BLaER1 treated with 17β-estradiol and CSF1 and Interleukin-3, amounts not matched to agents 10 nM and 100 nM (cell line): ENCODE data around the gene SPSB3.

ENCODE experiments used
- H3K27ac ChIP-seq, 11 experiments: shearing (Covaris generic); formaldehyde crosslinking; 2 replicates each; pipeline ENCODE4 v1.8.1; 2022
- H3K27me3 ChIP-seq, 11 experiments: shearing (Covaris generic); formaldehyde crosslinking; 2 replicates each; pipeline ENCODE4 v1.8.1; 2022
- H3K36me3 ChIP-seq, 11 experiments: shearing (Covaris generic); formaldehyde crosslinking; 2 replicates each; pipeline ENCODE4 v1.8.1; 2022
- H3K4me1 ChIP-seq, 10 experiments: shearing (Covaris generic); formaldehyde crosslinking; 2 replicates each; pipeline ENCODE4 v1.8.1; 2022
- H3K4me2 ChIP-seq, 11 experiments: shearing (Covaris generic); formaldehyde crosslinking; 2 replicates each; pipeline ENCODE4 v1.8.1; 2022
- H3K4me3 ChIP-seq, 10 experiments: shearing (Covaris generic); formaldehyde crosslinking; 2 replicates each; pipeline ENCODE4 v1.8.1; 2022
- H3K9ac ChIP-seq, 11 experiments: shearing (Covaris generic); formaldehyde crosslinking; 2 replicates each; pipeline ENCODE4 v1.8.1; 2022
- H3K9me3 ChIP-seq, 11 experiments: shearing (Covaris generic); formaldehyde crosslinking; replicated peaks in 1 of 11; 2 replicates each; pipeline ENCODE4 v1.8.1; 2022
- H4K20me1 ChIP-seq, 11 experiments: shearing (Covaris generic); formaldehyde crosslinking; 2 replicates each; pipeline ENCODE4 v1.8.1; 2022
- Cebpa-rat ChIP-seq, 11 experiments: shearing (Covaris generic); IDR thresholded peaks; 2 replicates each; pipeline ENCODE4 v1.8.1; 2022

SPSB3 gene

DNA sequence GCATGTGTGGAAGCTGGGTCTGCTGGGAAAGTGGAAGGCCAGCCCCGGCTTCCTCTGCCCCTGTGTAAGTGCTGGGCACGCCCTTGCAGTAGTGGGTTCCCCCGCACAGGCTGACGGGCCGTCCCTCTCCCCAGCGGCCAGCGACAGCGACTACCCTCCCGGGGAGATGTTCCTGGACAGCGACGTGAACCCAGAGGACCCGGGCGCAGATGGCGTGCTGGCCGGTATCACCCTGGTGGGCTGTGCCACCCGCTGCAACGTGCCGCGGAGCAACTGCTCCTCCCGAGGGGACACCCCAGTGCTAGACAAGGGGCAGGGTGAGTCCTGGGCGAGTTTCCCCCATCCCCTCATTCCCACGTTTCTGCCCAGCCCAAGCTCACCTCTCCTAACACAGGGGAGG, 16.5 kb downstream of the SPSB3 start:
- Histone ChIP-seq H4K20me1 (peaks cover 25 to 99% (median 60%) of the 10 kb centered on the region in 11 experiments; a peak in 21 of 22 replicates), H3K9ac (no peak overlapping the region), H3K4me1 (peaks cover 21 to 45% (median 37%) of the 10 kb centered on the region in 10 experiments), H3K4me3 (no peak overlapping the region), H3K27ac (no peak overlapping the region), H3K4me2 (no peak overlapping the region), H3K9me3 (no peaks in the 10 kb centered on the region), H3K27me3 (peaks cover 0 to 6% (median 0%) of the 10 kb centered on the region in 11 experiments; a peak in 1 of 22 replicates), H3K36me3 (peaks cover 51 to 87% (median 75%) of the 10 kb centered on the region in 11 experiments)
- TF ChIP-seq Cebpa-rat (IDR thresholded peaks at IDR 0.05), result no peak

DNA sequence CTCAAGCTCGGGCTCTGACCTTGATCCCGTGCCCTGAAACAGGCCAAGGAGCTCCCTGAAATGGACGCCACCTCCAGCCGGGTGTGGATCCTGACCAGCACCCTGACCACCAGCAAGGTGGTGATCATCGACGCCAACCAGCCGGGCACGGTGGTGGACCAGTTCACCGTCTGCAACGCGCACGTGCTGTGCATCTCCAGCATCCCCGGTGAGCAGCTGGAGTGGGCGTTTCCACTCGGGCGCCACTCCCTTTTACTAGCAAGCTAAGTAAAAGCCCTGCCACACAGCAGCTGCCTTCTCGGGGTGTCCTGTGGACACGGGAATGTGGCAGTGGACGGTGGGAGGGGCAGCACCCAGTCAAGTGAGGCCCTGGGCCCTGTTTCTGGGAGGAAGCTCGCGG, 17.4 kb downstream of the SPSB3 start:
- Histone ChIP-seq H4K20me1 (peaks cover 24 to 99% (median 60%) of the 10 kb centered on the region in 11 experiments; a peak in 21 of 22 replicates), H3K4me3 (no peak overlapping the region), H3K27ac (no peak overlapping the region), H3K9me3 (no peaks in the 10 kb centered on the region), H3K36me3 (peaks cover 59 to 96% (median 77%) of the 10 kb centered on the region in 11 experiments), H3K4me1 (peaks cover 13 to 45% (median 36%) of the 10 kb centered on the region in 10 experiments), H3K4me2 (no peak overlapping the region), H3K9ac (no peak overlapping the region), H3K27me3 (peaks cover 0 to 6% (median 0%) of the 10 kb centered on the region in 11 experiments; a peak in 1 of 22 replicates)
- no peak for TF ChIP-seq Cebpa-rat (IDR thresholded peaks at IDR 0.05)

- no peak for TF ChIP-seq Cebpa-rat (IDR thresholded peaks at IDR 0.05)
- peak overlapping the region in 1 of 10 experiments; percentile 18; a peak in 2 of 20 replicates for H3K4me3 ChIP-seq
- peaks cover 9 to 50% (median 38%) of the 10 kb centered on the region in 10 experiments; a peak in 19 of 20 replicates for H3K4me1 ChIP-seq
- H3K27ac ChIP-seq, result peak overlapping the region in 3 of 11 experiments; percentile 59 to 69 (median 60); a peak in 5 of 22 replicates
- peaks cover 17 to 99% (median 59%) of the 10 kb centered on the region in 11 experiments; a peak in 21 of 22 replicates for H4K20me1 ChIP-seq
- H3K4me2 ChIP-seq, result peak overlapping the region in 9 of 11 experiments; percentile 66 to 97 (median 88); a peak in 18 of 22 replicates
- no peaks in the 10 kb centered on the region for H3K9me3 ChIP-seq
- H3K36me3 ChIP-seq, result peaks cover 67 to 96% (median 77%) of the 10 kb centered on the region in 11 experiments
- H3K27me3 ChIP-seq, result peaks cover 0 to 6% (median 0%) of the 10 kb centered on the region in 11 experiments; a peak in 1 of 22 replicates
- peak overlapping the region in 5 of 11 experiments; percentile 22 to 61 (median 58); a peak in 7 of 22 replicates for H3K9ac ChIP-seq
These were observed 18.6 kb downstream of the SPSB3 start for GRCh38 chr16:1763521-1764511.

DNA sequence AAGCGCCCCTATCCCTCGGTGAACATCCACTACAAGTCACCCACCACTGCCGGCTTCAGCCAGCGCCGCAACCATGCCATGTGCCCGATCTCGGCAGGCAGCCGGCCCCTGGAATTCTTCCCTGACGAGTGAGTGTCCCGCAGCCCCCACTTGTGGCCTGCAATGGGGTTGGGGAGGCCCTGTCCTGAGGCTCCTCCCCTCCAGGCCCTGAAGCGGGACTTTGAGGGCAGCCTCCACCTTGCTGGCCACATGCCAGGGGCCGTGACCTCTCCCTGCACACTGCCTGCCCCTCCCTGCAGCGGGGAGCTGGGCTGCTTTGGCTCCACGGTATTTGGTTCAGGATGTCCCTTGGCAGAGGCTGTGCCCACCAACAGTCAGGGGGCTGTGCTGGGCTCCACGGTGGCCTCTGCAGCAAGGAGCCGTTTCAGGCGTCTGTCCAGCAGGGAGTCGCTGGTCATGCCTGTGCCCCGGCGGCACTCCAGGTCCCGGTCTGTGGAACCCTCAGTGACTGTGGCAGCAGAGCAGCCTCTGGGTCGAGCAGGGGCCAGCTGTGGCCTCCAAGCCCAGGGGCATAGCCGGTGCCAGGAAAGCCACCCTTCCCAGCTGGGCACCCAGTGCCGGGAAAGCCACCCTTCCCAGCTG, 19.4 kb downstream of the SPSB3 start:
- TF ChIP-seq Cebpa-rat (IDR thresholded peaks at IDR 0.05), result no peak
- H3K36me3 ChIP-seq, result peaks cover 67 to 96% (median 75%) of the 10 kb centered on the region in 11 experiments
- peak overlapping the region in 5 of 10 experiments; percentile 18 to 50 (median 30); a peak in 5 of 20 replicates for H3K4me3 ChIP-seq
- H4K20me1 ChIP-seq, result peaks cover 17 to 99% (median 57%) of the 10 kb centered on the region in 11 experiments; a peak in 21 of 22 replicates
- H3K9ac ChIP-seq, result peak overlapping the region in 8 of 11 experiments; percentile 21 to 61 (median 46); a peak in 14 of 22 replicates
- peak overlapping the region in 10 of 11 experiments; percentile 35 to 97 (median 88); a peak in 20 of 22 replicates for H3K4me2 ChIP-seq
- no peaks in the 10 kb centered on the region for H3K9me3 ChIP-seq
- peaks cover 0 to 6% (median 0%) of the 10 kb centered on the region in 11 experiments; a peak in 1 of 22 replicates for H3K27me3 ChIP-seq
- peak overlapping the region in 6 of 11 experiments; percentile 33 to 69 (median 53); a peak in 11 of 22 replicates for H3K27ac ChIP-seq
- peaks cover 9 to 50% (median 38%) of the 10 kb centered on the region in 10 experiments; a peak in 19 of 20 replicates for H3K4me1 ChIP-seq

DNA sequence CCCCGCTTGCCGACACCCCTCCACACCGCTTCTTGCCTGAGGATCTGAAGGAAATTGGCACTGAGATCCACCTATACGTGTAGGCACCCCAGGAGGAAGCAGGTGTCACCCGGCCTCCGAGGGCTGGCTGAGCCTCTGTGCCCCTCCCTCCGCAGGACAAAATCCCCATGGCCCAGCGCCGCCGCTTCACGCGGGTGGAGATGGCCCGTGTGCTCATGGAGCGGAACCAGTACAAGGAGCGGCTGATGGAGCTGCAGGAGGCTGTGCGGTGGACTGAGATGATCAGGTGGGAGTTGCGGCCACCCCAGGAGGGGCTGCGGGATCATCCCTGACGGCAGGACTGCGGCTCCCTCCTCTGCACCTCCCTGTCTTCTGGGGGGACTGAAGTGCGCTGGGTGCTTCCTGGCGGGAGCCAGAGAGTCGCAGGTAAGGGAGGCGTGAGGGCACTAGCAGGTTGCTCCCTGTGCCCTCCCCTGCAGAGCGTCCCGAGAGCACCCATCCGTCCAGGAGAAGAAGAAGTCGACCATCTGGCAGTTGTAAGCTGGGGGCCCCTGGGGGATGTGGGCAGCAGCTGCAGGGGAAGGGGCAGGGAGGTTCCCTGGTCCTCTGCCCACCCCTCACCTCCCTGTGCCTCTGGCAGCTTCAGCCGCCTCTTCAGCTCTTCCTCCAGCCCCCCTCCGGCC, 20.0 kb downstream of the SPSB3 start:
- no peaks in the 10 kb centered on the region for H3K9me3 ChIP-seq
- peak overlapping the region; percentile 31 to 97 (median 88) for H3K4me2 ChIP-seq
- H3K27ac ChIP-seq, result peak overlapping the region in 6 of 11 experiments; percentile 33 to 69 (median 53); a peak in 10 of 22 replicates
- peaks cover 66 to 96% (median 75%) of the 10 kb centered on the region in 11 experiments for H3K36me3 ChIP-seq
- H3K27me3 ChIP-seq, result peaks cover 0 to 6% (median 0%) of the 10 kb centered on the region in 11 experiments; a peak in 1 of 22 replicates
- H3K4me3 ChIP-seq, result peak overlapping the region in 4 of 10 experiments; percentile 18 to 50 (median 33); a peak in 5 of 20 replicates
- H4K20me1 ChIP-seq, result peaks cover 17 to 99% (median 64%) of the 10 kb centered on the region in 11 experiments; a peak in 21 of 22 replicates
- H3K4me1 ChIP-seq, result peaks cover 9 to 50% (median 41%) of the 10 kb centered on the region in 10 experiments; a peak in 19 of 20 replicates
- peak overlapping the region in 8 of 11 experiments; percentile 21 to 61 (median 46); a peak in 15 of 22 replicates for H3K9ac ChIP-seq
- TF ChIP-seq Cebpa-rat (IDR thresholded peaks at IDR 0.05), result no peak

- H3K9me3 ChIP-seq, result no peaks in the 10 kb centered on the region
- H3K9ac ChIP-seq, result peak overlapping the region in 6 of 11 experiments; percentile 37 to 61 (median 56); a peak in 11 of 22 replicates
- peaks cover 17 to 99% (median 66%) of the 10 kb centered on the region in 11 experiments; a peak in 21 of 22 replicates for H4K20me1 ChIP-seq
- peaks cover 60 to 96% (median 75%) of the 10 kb centered on the region in 11 experiments for H3K36me3 ChIP-seq
- TF ChIP-seq Cebpa-rat (IDR thresholded peaks at IDR 0.05), result no peak
- H3K27ac ChIP-seq, result peak overlapping the region in 3 of 11 experiments; percentile 59 to 69 (median 60); a peak in 3 of 22 replicates
- H3K4me2 ChIP-seq, result peak overlapping the region; percentile 31 to 97 (median 88); a peak in 21 of 22 replicates
- peaks cover 9 to 53% (median 47%) of the 10 kb centered on the region in 10 experiments; a peak in 19 of 20 replicates for H3K4me1 ChIP-seq
- H3K4me3 ChIP-seq, result peak overlapping the region in 3 of 10 experiments; percentile 18 to 50 (median 36); a peak in 3 of 20 replicates
- peaks cover 0 to 6% (median 0%) of the 10 kb centered on the region in 11 experiments; a peak in 1 of 22 replicates for H3K27me3 ChIP-seq
These were observed 20.6 kb downstream of the SPSB3 start for GRCh38 chr16:1761751-1762150.

DNA sequence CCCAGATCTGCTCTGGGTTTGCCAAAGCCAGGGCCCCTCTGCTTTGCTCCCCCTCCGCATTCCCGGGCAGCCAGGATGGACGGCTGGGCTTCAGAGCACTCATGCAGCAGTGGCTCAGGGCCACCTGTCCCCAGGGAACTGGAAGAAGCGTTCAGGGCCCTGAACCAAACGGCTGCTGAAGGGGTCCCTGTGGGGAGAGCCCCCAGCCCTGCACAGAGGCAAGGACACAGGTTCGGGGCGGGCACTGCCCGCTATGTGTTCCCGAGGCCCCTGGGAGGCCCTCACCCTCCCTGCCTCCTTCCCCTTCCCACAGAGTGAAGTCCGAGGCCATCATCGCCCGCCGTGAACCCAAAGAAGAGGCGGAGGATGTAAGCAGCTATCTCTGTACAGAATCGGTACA, 21.5 kb downstream of the SPSB3 start:
- peaks cover 9 to 58% (median 48%) of the 10 kb centered on the region in 10 experiments; a peak in 19 of 20 replicates for H3K4me1 ChIP-seq
- TF ChIP-seq Cebpa-rat (IDR thresholded peaks at IDR 0.05), result no peak
- H3K4me3 ChIP-seq, result no peak overlapping the region
- peaks cover 58 to 96% (median 72%) of the 10 kb centered on the region in 11 experiments for H3K36me3 ChIP-seq
- H3K9ac ChIP-seq, result peak overlapping the region in 1 of 11 experiments; percentile 37; a peak in 1 of 22 replicates
- H4K20me1 ChIP-seq, result peaks cover 17 to 99% (median 65%) of the 10 kb centered on the region in 11 experiments; a peak in 21 of 22 replicates
- peaks cover 0 to 6% (median 0%) of the 10 kb centered on the region in 11 experiments; a peak in 1 of 22 replicates for H3K27me3 ChIP-seq
- H3K27ac ChIP-seq, result no peak overlapping the region
- H3K4me2 ChIP-seq, result peak overlapping the region in 7 of 11 experiments; percentile 29 to 97 (median 78); a peak in 13 of 22 replicates
- H3K9me3 ChIP-seq, result no peaks in the 10 kb centered on the region
